ENCODE measurements around the gene SLC25A12. TPM values are rescaled to one million over a fixed set of nuclear protein-coding genes. Genes with fewer than 3 reads are reported as not detected.
"Not testable (repeated sequence)": the region's sequence is repeated elsewhere in the genome, so short reads cannot be mapped to it uniquely, and the experiment has no call there.

SLC25A12 gene
- total and polyA plus RNA-seq, 5 donors from 2014 or later = 11.3 to 19.9 (median 12.4) TPM

GRCh38 chr2:171788316-171788993, 105.6 kb downstream of the SLC25A12 start:
- Histone ChIP-seq H3K36me3 (ENCODE audit: control insufficient read depth, insufficient read depth, low read length) (peaks cover 66% of the 10 kb centered on the region), H3K9me3 (ENCODE audit: control insufficient read depth in 2 of 2, low read length in 2 of 2) (no peaks in the 10 kb centered on the region), H3K27me3 (ENCODE audit: control insufficient read depth, insufficient read depth, low read length) (no peaks in the 10 kb centered on the region), H3K27ac (ENCODE audit: insufficient read depth, low read length, poor library complexity, severe bottlenecking) (no peak overlapping the region), H3K4me3 (ENCODE audit: low read depth, low read length) (no peak overlapping the region), H3K4me1 (ENCODE audit: control insufficient read depth, insufficient read depth, low read length, poor library complexity, severe bottlenecking) (no peaks in the 10 kb centered on the region)
- Mint-ChIP-seq H3K4me3 (no peak overlapping the region), H3K9me3 (no peaks in the 10 kb centered on the region), H3K36me3 (peaks cover 61% of the 10 kb centered on the region), H3K27me3 (no peaks in the 10 kb centered on the region), H3K4me1 (no peaks in the 10 kb centered on the region), H3K27ac (peak overlapping the region in 2 of 3 donors; percentile 43 to 52)
- ATAC-seq (ENCODE audit: low read depth in 2 of 2) = no peak
- DNase-seq = no peak

DNA sequence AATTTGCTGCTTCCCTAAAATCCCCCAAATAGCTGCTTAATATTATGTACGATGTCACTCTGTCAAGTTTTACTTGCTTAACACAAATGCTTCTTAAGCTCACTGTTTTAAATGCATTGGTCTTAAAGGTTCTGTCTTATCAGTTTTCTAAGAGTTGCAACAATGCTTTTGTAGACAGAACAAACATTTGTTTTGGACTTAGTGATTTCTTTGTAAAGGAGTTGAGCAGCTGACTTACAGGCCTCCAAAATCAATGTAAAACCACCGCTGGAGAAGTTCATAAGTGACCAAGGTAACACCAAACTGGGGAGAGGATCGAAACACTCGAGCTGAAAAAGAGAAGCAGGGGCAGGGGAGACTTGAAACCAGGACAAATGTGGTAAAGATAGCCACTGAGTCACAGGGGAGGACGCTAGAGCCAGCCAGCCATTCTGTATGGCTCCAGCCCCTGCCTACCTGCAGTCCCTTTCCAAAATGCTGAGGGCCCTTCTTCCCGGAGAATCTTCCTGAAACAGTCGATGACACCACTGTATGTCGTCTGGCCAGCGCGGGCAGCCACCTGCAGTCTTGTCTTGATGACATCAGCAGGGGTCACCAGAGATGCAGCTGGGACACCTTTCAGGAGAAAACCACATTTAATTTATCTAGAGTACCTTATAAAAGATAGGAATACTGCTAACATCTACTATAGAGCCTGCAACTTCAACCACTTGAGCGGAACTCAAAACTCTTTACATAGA, 106.5 kb downstream of the SLC25A12 start:
- peaks cover 65% of the 10 kb centered on the region for H3K36me3 ChIP-seq (ENCODE audit: control insufficient read depth, insufficient read depth, low read length)
- no peaks in the 10 kb centered on the region for H3K9me3 ChIP-seq (ENCODE audit: control insufficient read depth in 2 of 2, low read length in 2 of 2)
- H3K27me3 Mint-ChIP-seq = no peaks in the 10 kb centered on the region
- no peak overlapping the region for H3K4me3 Mint-ChIP-seq
- H3K27ac ChIP-seq (ENCODE audit: insufficient read depth, low read length, poor library complexity, severe bottlenecking) = no peak overlapping the region
- peaks cover 60% of the 10 kb centered on the region for H3K36me3 Mint-ChIP-seq
- no peaks in the 10 kb centered on the region for H3K4me1 ChIP-seq (ENCODE audit: control insufficient read depth, insufficient read depth, low read length, poor library complexity, severe bottlenecking)
- no peak overlapping the region for H3K27ac Mint-ChIP-seq
- no peak overlapping the region for H3K4me3 ChIP-seq (ENCODE audit: low read depth, low read length)
- no peaks in the 10 kb centered on the region for H3K27me3 ChIP-seq (ENCODE audit: control insufficient read depth, insufficient read depth, low read length)
- no peaks in the 10 kb centered on the region for H3K4me1 Mint-ChIP-seq
- ATAC-seq (ENCODE audit: low read depth in 2 of 2) (no peak), DNase-seq (no peak)
- H3K9me3 Mint-ChIP-seq = peaks cover 0 to 4% (median 0%) of the 10 kb centered on the region in 7 donors

- Histone ChIP-seq H3K27ac (ENCODE audit: insufficient read depth, low read length, poor library complexity, severe bottlenecking) (no peak overlapping the region), H3K27me3 (ENCODE audit: control insufficient read depth, insufficient read depth, low read length) (no peaks in the 10 kb centered on the region), H3K36me3 (ENCODE audit: control insufficient read depth, insufficient read depth, low read length) (peaks cover 54% of the 10 kb centered on the region), H3K4me1 (ENCODE audit: control insufficient read depth, insufficient read depth, low read length, poor library complexity, severe bottlenecking) (no peaks in the 10 kb centered on the region), H3K4me3 (ENCODE audit: low read depth, low read length) (no peak overlapping the region), H3K9me3 (ENCODE audit: control insufficient read depth in 2 of 2, low read length in 2 of 2) (no peaks in the 10 kb centered on the region)
- DNase-seq (no peak), ATAC-seq (ENCODE audit: low read depth in 2 of 2) (no peak)
- Mint-ChIP-seq H3K27me3 (no peaks in the 10 kb centered on the region), H3K27ac (no peak overlapping the region), H3K4me3 (no peak overlapping the region), H3K9me3 (peaks cover 0 to 4% (median 0%) of the 10 kb centered on the region in 7 donors), H3K4me1 (peaks cover 0 to 1% (median 0%) of the 10 kb centered on the region in 4 donors), H3K36me3 (peaks cover 54% of the 10 kb centered on the region)
Observed at GRCh38 chr2:171785450-171785849, 108.6 kb downstream of the SLC25A12 start.

GRCh38 chr2:171778515-171778914, 115.5 kb downstream of the SLC25A12 start:
- Mint-ChIP-seq H3K36me3 (peaks cover 23% of the 10 kb centered on the region), H3K27me3 (no peaks in the 10 kb centered on the region), H3K27ac (no peak overlapping the region), H3K4me3 (no peak overlapping the region), H3K4me1 (peaks cover 0 to 1% (median 0%) of the 10 kb centered on the region in 4 donors), H3K9me3 (peaks cover 0 to 12% (median 2%) of the 10 kb centered on the region in 7 donors)
- DNase-seq (no peak), ATAC-seq (ENCODE audit: low read depth in 2 of 2) (no peak)
- Histone ChIP-seq H3K4me3 (ENCODE audit: low read depth, low read length) (no peak overlapping the region), H3K27me3 (ENCODE audit: control insufficient read depth, insufficient read depth, low read length) (no peaks in the 10 kb centered on the region), H3K9me3 (ENCODE audit: control insufficient read depth in 2 of 2, low read length in 2 of 2) (peaks cover 1 to 6% of the 10 kb centered on the region in 2 experiments), H3K27ac (ENCODE audit: insufficient read depth, low read length, poor library complexity, severe bottlenecking) (no peak overlapping the region), H3K36me3 (ENCODE audit: control insufficient read depth, insufficient read depth, low read length) (peaks cover 7% of the 10 kb centered on the region), H3K4me1 (ENCODE audit: control insufficient read depth, insufficient read depth, low read length, poor library complexity, severe bottlenecking) (no peaks in the 10 kb centered on the region)

DNA sequence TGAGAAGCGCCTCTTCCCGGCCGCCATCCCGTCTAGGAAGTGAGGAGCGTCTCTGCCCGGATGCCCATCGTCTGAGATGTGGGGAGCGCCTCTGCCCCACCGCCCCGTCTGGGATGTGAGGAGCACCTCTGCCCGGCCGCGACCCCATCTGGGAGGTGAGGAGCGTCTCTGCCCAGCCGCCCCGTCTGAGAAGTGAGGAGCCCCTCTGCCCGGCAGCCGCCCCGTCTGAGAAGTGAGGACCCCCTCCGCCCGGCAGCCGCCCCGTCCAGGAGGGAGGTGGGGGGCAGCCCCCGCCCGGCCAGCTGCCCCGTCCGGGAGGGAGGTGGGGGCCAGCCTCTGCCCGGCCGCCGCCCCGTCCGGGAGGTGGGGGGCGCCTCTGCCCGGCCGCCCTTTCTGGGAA, 119.5 kb downstream of the SLC25A12 start:
- H3K4me1 ChIP-seq (ENCODE audit: control insufficient read depth, insufficient read depth, low read length, poor library complexity, severe bottlenecking); H3K27me3 Mint-ChIP-seq; H3K4me1 Mint-ChIP-seq; H3K4me3 Mint-ChIP-seq; ATAC-seq (ENCODE audit: low read depth in 2 of 2); H3K27ac ChIP-seq (ENCODE audit: insufficient read depth, low read length, poor library complexity, severe bottlenecking); H3K9me3 ChIP-seq (ENCODE audit: control insufficient read depth in 2 of 2, low read length in 2 of 2); H3K27ac Mint-ChIP-seq; DNase-seq; H3K4me3 ChIP-seq (ENCODE audit: low read depth, low read length); H3K27me3 ChIP-seq (ENCODE audit: control insufficient read depth, insufficient read depth, low read length); H3K36me3 ChIP-seq (ENCODE audit: control insufficient read depth, insufficient read depth, low read length): not testable (repeated sequence)
- Mint-ChIP-seq H3K9me3 (peaks cover 0 to 24% (median 6%) of the 10 kb centered on the region in 7 donors), H3K36me3 (peaks cover 26% of the 10 kb centered on the region)

- Histone ChIP-seq H3K4me1 (ENCODE audit: control insufficient read depth, insufficient read depth, low read length, poor library complexity, severe bottlenecking) (no peaks in the 10 kb centered on the region), H3K36me3 (ENCODE audit: control insufficient read depth, insufficient read depth, low read length) (no peaks in the 10 kb centered on the region), H3K9me3 (ENCODE audit: control insufficient read depth in 2 of 2, low read length in 2 of 2) (no peaks in the 10 kb centered on the region), H3K27ac (ENCODE audit: insufficient read depth, low read length, poor library complexity, severe bottlenecking) (no peak overlapping the region), H3K27me3 (ENCODE audit: control insufficient read depth, insufficient read depth, low read length) (no peaks in the 10 kb centered on the region), H3K4me3 (ENCODE audit: low read depth, low read length) (no peak overlapping the region)
- H3K9me3 Mint-ChIP-seq = peaks cover 0 to 16% (median 5%) of the 10 kb centered on the region in 7 donors
- DNase-seq (no peak), ATAC-seq (ENCODE audit: low read depth in 2 of 2) (no peak)
- peaks cover 0 to 5% (median 0%) of the 10 kb centered on the region in 4 donors for H3K4me1 Mint-ChIP-seq
- H3K36me3 Mint-ChIP-seq = peaks cover 27% of the 10 kb centered on the region
- peaks cover 4% of the 10 kb centered on the region for H3K27me3 Mint-ChIP-seq
- H3K4me3 Mint-ChIP-seq = no peak overlapping the region
- H3K27ac Mint-ChIP-seq = no peak overlapping the region
Observed at GRCh38 chr2:171772373-171772772, 121.7 kb downstream of the SLC25A12 start.

DNA sequence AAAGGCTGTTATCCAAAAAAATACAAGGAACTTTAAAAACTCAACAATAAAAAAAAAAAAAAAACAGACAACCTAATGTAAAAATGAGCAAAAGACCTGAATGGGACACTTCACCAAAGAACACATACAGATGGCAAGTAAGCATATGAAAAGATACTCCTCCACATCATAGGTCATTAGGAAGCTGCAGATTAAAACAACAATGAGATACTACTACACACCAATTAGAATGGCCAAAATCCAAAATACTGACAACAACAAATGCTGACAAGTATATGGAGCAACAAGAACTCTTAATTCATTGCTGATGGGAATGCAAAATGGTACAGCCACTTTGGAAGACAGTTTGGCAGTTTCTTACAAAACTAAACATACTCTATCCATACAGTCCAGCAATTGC, 122.6 kb downstream of the SLC25A12 start:
- Histone ChIP-seq H3K4me3 (ENCODE audit: low read depth, low read length) (no peak overlapping the region), H3K4me1 (ENCODE audit: control insufficient read depth, insufficient read depth, low read length, poor library complexity, severe bottlenecking) (no peaks in the 10 kb centered on the region), H3K36me3 (ENCODE audit: control insufficient read depth, insufficient read depth, low read length) (no peaks in the 10 kb centered on the region), H3K27ac (ENCODE audit: insufficient read depth, low read length, poor library complexity, severe bottlenecking) (no peak overlapping the region), H3K9me3 (ENCODE audit: control insufficient read depth in 2 of 2, low read length in 2 of 2) (no peaks in the 10 kb centered on the region), H3K27me3 (ENCODE audit: control insufficient read depth, insufficient read depth, low read length) (no peaks in the 10 kb centered on the region)
- H3K4me1 Mint-ChIP-seq = peaks cover 0 to 5% (median 0%) of the 10 kb centered on the region in 4 donors
- H3K4me3 Mint-ChIP-seq = no peak overlapping the region
- DNase-seq = no peak
- peaks cover 0 to 16% (median 5%) of the 10 kb centered on the region in 7 donors for H3K9me3 Mint-ChIP-seq
- ATAC-seq (ENCODE audit: low read depth in 2 of 2) = no peak
- H3K27me3 Mint-ChIP-seq = peaks cover 4% of the 10 kb centered on the region
- peaks cover 32% of the 10 kb centered on the region for H3K36me3 Mint-ChIP-seq
- no peak overlapping the region for H3K27ac Mint-ChIP-seq

Measured in CD4-positive, CD25-positive, alpha-beta regulatory T cell (primary cell).